ENCODE results near the gene TARBP1.

TARBP1 gene

DNA sequence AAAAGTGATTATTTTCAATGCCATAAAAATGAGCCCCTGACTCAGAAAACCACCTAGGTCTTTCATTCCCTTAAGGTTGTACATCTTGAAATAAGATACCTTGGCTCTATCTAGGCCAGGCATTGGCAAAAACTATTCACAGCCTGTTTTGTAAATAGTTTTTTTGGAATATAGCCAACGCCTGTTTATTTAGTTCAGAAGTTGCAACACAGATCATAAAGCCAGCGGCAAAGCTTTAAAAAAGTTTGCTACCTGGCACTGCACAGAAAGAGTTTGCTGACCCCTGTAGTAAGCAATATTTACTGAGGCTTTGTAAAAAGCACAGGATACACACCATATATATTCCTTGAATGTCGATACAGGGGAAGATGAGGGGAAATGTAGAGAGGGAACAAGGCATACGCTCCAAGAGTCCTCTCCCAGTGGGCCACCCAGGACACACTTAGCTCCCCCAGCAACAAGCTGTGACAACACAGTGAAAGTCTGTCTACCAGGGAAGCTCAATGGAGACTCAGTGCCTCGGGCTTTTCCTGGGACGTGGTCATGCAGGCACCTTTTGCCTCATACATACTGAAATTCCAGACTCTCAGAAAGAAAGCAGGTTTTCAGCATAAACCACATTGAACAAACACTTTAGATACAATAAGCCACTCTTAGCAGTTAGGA, 20.5 kb downstream of the TARBP1 start:
- no peaks in the 10 kb centered on the region for H3K27me3 ChIP-seq (ENCODE audit: insufficient read depth, low read length, poor library complexity)
- H3K79me1 ChIP-seq (ENCODE audit: low read length): no peaks in the 10 kb centered on the region
- H3K79me2 ChIP-seq (ENCODE audit: control insufficient read depth, insufficient read depth, low read length): no peaks in the 10 kb centered on the region
- no CpG with 5 or more reads among the region's 6 CpGs for WGBS (ENCODE audit: extremely low coverage, insufficient coverage, low lambda C conversion rate)
- no peak overlapping the region for H3K18ac ChIP-seq (ENCODE audit: low read length)
- H3K27ac ChIP-seq (ENCODE audit: low read depth, low read length): no peak overlapping the region
- H3K4ac ChIP-seq (ENCODE audit: low read depth, low read length): no peak overlapping the region
- no peak overlapping the region for H2BK5ac ChIP-seq (ENCODE audit: low read length)
- no peaks in the 10 kb centered on the region for H3K4me1 ChIP-seq (ENCODE audit: control insufficient read depth, low read depth, low read length)
- H4K8ac ChIP-seq (ENCODE audit: low read depth, low read length): no peak overlapping the region
- no peak overlapping the region for H2BK120ac ChIP-seq (ENCODE audit: low read depth, low read length)
- H3K36me3 ChIP-seq (ENCODE audit: control insufficient read depth, insufficient read depth, low read length): no peaks in the 10 kb centered on the region
- no peak overlapping the region for H3K4me3 ChIP-seq (ENCODE audit: low read length)
- no peak overlapping the region for H2AK5ac ChIP-seq (ENCODE audit: low read length)
- no peak overlapping the region for H2BK15ac ChIP-seq (replicated peaks; ENCODE audit: low read depth)
- H3K23ac ChIP-seq (ENCODE audit: low read length): no peak overlapping the region
- no peak overlapping the region for H3K56ac ChIP-seq (ENCODE audit: low read length)
- no peak overlapping the region for H4K5ac ChIP-seq (ENCODE audit: low read length)
- no peak overlapping the region for H3K4me2 ChIP-seq (ENCODE audit: low read length)
- H3K9ac ChIP-seq (ENCODE audit: low read length): no peak overlapping the region
- DNase-seq: no peak

- no peak overlapping the region for H3K56ac ChIP-seq (ENCODE audit: low read length)
- no peak for DNase-seq
- H3K18ac ChIP-seq (ENCODE audit: low read length): no peak overlapping the region
- no peak overlapping the region for H2AK5ac ChIP-seq (ENCODE audit: low read length)
- H3K4me3 ChIP-seq (ENCODE audit: low read length): no peak overlapping the region
- no peak overlapping the region for H3K27ac ChIP-seq (ENCODE audit: low read depth, low read length)
- no peak overlapping the region for H4K5ac ChIP-seq (ENCODE audit: low read length)
- no peaks in the 10 kb centered on the region for H3K36me3 ChIP-seq (ENCODE audit: control insufficient read depth, insufficient read depth, low read length)
- H2BK120ac ChIP-seq (ENCODE audit: low read depth, low read length): no peak overlapping the region
- no peaks in the 10 kb centered on the region for H3K79me1 ChIP-seq (ENCODE audit: low read length)
- WGBS (ENCODE audit: extremely low coverage, insufficient coverage, low lambda C conversion rate): no CpG with 5 or more reads among the region's 6 CpGs
- H3K27me3 ChIP-seq (ENCODE audit: insufficient read depth, low read length, poor library complexity): no peaks in the 10 kb centered on the region
- no peak overlapping the region for H2BK15ac ChIP-seq (replicated peaks; ENCODE audit: low read depth)
- H3K4me1 ChIP-seq (ENCODE audit: control insufficient read depth, low read depth, low read length): no peaks in the 10 kb centered on the region
- no peak overlapping the region for H2BK5ac ChIP-seq (ENCODE audit: low read length)
- no peak overlapping the region for H4K8ac ChIP-seq (ENCODE audit: low read depth, low read length)
- no peak overlapping the region for H3K4me2 ChIP-seq (ENCODE audit: low read length)
- no peaks in the 10 kb centered on the region for H3K79me2 ChIP-seq (ENCODE audit: control insufficient read depth, insufficient read depth, low read length)
- H3K9ac ChIP-seq (ENCODE audit: low read length): no peak overlapping the region
- H3K4ac ChIP-seq (ENCODE audit: low read depth, low read length): no peak overlapping the region
- no peak overlapping the region for H3K23ac ChIP-seq (ENCODE audit: low read length)
These were observed 24.1 kb downstream of the TARBP1 start for GRCh38 chr1:234454926-234455325.

- Histone ChIP-seq H3K9ac (ENCODE audit: low read length) (no peak overlapping the region), H3K4ac (ENCODE audit: low read depth, low read length) (no peak overlapping the region), H4K5ac (ENCODE audit: low read length) (no peak overlapping the region), H2AK5ac (ENCODE audit: low read length) (no peak overlapping the region), H2BK15ac (replicated peaks; ENCODE audit: low read depth) (no peak overlapping the region), H3K27me3 (ENCODE audit: insufficient read depth, low read length, poor library complexity) (no peaks in the 10 kb centered on the region), H3K4me1 (ENCODE audit: control insufficient read depth, low read depth, low read length) (no peaks in the 10 kb centered on the region), H4K8ac (ENCODE audit: low read depth, low read length) (no peak overlapping the region), H3K27ac (ENCODE audit: low read depth, low read length) (no peak overlapping the region), H3K18ac (ENCODE audit: low read length) (no peak overlapping the region), H3K4me3 (ENCODE audit: low read length) (no peak overlapping the region), H3K79me2 (ENCODE audit: control insufficient read depth, insufficient read depth, low read length) (no peaks in the 10 kb centered on the region), H3K56ac (ENCODE audit: low read length) (no peak overlapping the region), H2BK120ac (ENCODE audit: low read depth, low read length) (no peak overlapping the region), H3K23ac (ENCODE audit: low read length) (no peak overlapping the region), H3K79me1 (ENCODE audit: low read length) (no peaks in the 10 kb centered on the region), H3K4me2 (ENCODE audit: low read length) (no peak overlapping the region), H2BK5ac (ENCODE audit: low read length) (no peak overlapping the region), H3K36me3 (ENCODE audit: control insufficient read depth, insufficient read depth, low read length) (peaks cover 2% of the 10 kb centered on the region)
- DNase-seq: no peak
- WGBS (ENCODE audit: extremely low coverage, insufficient coverage, low lambda C conversion rate): no CpG with 5 or more reads among the region's 2 CpGs
These were observed 26.5 kb downstream of the TARBP1 start for GRCh38 chr1:234452406-234452965.

- Histone ChIP-seq H3K23ac (ENCODE audit: low read length) (no peak overlapping the region), H3K79me2 (ENCODE audit: control insufficient read depth, insufficient read depth, low read length) (no peaks in the 10 kb centered on the region), H3K27me3 (ENCODE audit: insufficient read depth, low read length, poor library complexity) (no peaks in the 10 kb centered on the region), H3K18ac (ENCODE audit: low read length) (no peak overlapping the region), H3K36me3 (ENCODE audit: control insufficient read depth, insufficient read depth, low read length) (no peaks in the 10 kb centered on the region), H3K56ac (ENCODE audit: low read length) (no peak overlapping the region), H3K4me2 (ENCODE audit: low read length) (no peak overlapping the region), H2BK120ac (ENCODE audit: low read depth, low read length) (no peak overlapping the region), H3K79me1 (ENCODE audit: low read length) (no peaks in the 10 kb centered on the region), H3K9ac (ENCODE audit: low read length) (no peak overlapping the region), H3K4me1 (ENCODE audit: control insufficient read depth, low read depth, low read length) (no peaks in the 10 kb centered on the region), H4K5ac (ENCODE audit: low read length) (no peak overlapping the region), H2BK5ac (ENCODE audit: low read length) (no peak overlapping the region), H3K27ac (ENCODE audit: low read depth, low read length) (no peak overlapping the region), H2BK15ac (replicated peaks; ENCODE audit: low read depth) (no peak overlapping the region), H2AK5ac (ENCODE audit: low read length) (no peak overlapping the region), H3K4me3 (ENCODE audit: low read length) (no peak overlapping the region), H4K8ac (ENCODE audit: low read depth, low read length) (no peak overlapping the region), H3K4ac (ENCODE audit: low read depth, low read length) (no peak overlapping the region)
- no CpG with 5 or more reads among the region's 3 CpGs for WGBS (ENCODE audit: extremely low coverage, insufficient coverage, low lambda C conversion rate)
- DNase-seq: no peak
These were observed 38.6 kb downstream of the TARBP1 start for GRCh38 chr1:234440348-234440747.

DNA sequence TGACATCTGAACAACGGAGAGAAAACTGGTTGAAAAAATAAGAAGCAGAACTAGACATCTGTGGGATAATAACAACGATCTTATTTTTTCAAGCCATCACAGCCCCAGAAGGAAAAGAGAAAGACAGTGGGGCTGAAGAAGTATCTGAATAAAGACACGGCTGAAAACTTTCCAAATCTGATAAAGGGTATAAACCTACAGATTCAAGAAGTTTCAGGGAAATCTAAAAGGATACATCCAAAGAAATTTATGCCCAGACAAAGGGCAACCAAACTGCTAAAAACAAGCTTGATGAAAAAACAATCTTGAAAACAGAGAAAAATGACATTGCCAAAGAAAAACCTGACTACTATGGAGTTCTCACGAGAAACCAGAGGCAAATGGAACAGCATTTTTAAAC, 40.4 kb downstream of the TARBP1 start:
- Histone ChIP-seq H4K5ac (ENCODE audit: low read length) (no peak overlapping the region), H3K79me1 (ENCODE audit: low read length) (no peaks in the 10 kb centered on the region), H3K23ac (ENCODE audit: low read length) (no peak overlapping the region), H2BK5ac (ENCODE audit: low read length) (no peak overlapping the region), H4K8ac (ENCODE audit: low read depth, low read length) (no peak overlapping the region), H3K56ac (ENCODE audit: low read length) (no peak overlapping the region), H3K27me3 (ENCODE audit: insufficient read depth, low read length, poor library complexity) (no peaks in the 10 kb centered on the region), H3K4ac (ENCODE audit: low read depth, low read length) (no peak overlapping the region), H3K9ac (ENCODE audit: low read length) (no peak overlapping the region), H3K27ac (ENCODE audit: low read depth, low read length) (no peak overlapping the region), H3K79me2 (ENCODE audit: control insufficient read depth, insufficient read depth, low read length) (no peaks in the 10 kb centered on the region), H3K36me3 (ENCODE audit: control insufficient read depth, insufficient read depth, low read length) (no peaks in the 10 kb centered on the region), H3K4me2 (ENCODE audit: low read length) (no peak overlapping the region), H3K4me1 (ENCODE audit: control insufficient read depth, low read depth, low read length) (no peaks in the 10 kb centered on the region), H2AK5ac (ENCODE audit: low read length) (no peak overlapping the region), H3K4me3 (ENCODE audit: low read length) (no peak overlapping the region), H2BK120ac (ENCODE audit: low read depth, low read length) (no peak overlapping the region), H3K18ac (ENCODE audit: low read length) (no peak overlapping the region), H2BK15ac (replicated peaks; ENCODE audit: low read depth) (no peak overlapping the region)
- no peak for DNase-seq
- no CpG with 5 or more reads among the region's 4 CpGs for WGBS (ENCODE audit: extremely low coverage, insufficient coverage, low lambda C conversion rate)

Measured in mesendoderm (in vitro differentiated cells).